Retinal pigment epithelial cell (primary cell): ENCODE data around the gene TENM4.
"Not testable (repeated sequence)": the region's sequence is repeated elsewhere in the genome, so short reads cannot be mapped to it uniquely, and the experiment has no call there.

Experiments used
- DNase-seq: peaks from one replicate; pipeline ENCODE4 v3.0.0-alpha.2; 2010; ENCODE audit warnings: low read depth
- H3K4me3 ChIP-seq: 2 replicates; pipeline ENCODE4 v1.5.1; 2011; ENCODE audit warnings: mild to moderate bottlenecking, low read length, control low read depth, moderate library complexity
- CTCF ChIP-seq: conservative IDR thresholded peaks from 2 replicates; pipeline ENCODE4 v1.5.1; 2011; ENCODE audit warnings: low read depth, low read length, control low read depth, inconsistent platforms

Gene TENM4

GRCh38 chr11:78981153-78981552 is 459.7 kb downstream of the TENM4 start:
- no peak for DNase-seq
- no peak overlapping the region for H3K4me3 ChIP-seq
- no peak for TF ChIP-seq CTCF

GRCh38 chr11:78978831-78979230 is 462.0 kb downstream of the TENM4 start:
- no peak for DNase-seq
- no peak for TF ChIP-seq CTCF

GRCh38 chr11:78977848-78978247 is 463.0 kb downstream of the TENM4 start:
- not testable (repeated sequence) for DNase-seq, H3K4me3 ChIP-seq

More at GRCh38 chr11:78978831-78979230, 462.0 kb downstream of the TENM4 start:
- H3K4me3 ChIP-seq = no peak overlapping the region

DNA sequence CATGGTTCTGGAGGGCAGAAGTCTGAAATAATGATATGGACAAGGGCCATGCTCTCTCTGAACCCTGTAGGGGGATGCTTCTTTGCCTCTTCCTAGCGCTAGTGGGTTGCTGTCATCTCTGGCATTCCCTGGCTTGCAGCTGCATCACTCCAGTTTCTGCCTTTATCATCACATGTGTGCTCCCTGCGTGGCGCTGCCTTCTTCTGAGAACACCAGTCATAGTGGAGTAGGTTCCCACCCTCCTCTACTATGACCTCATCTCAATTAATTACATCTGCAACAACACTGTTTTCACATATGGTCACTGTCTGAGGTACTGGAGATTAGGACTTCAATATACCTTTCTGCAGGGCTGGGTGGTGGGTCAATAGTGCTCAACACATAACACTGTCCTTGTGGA is 463.8 kb downstream of the TENM4 start:
- no peak for DNase-seq

DNA sequence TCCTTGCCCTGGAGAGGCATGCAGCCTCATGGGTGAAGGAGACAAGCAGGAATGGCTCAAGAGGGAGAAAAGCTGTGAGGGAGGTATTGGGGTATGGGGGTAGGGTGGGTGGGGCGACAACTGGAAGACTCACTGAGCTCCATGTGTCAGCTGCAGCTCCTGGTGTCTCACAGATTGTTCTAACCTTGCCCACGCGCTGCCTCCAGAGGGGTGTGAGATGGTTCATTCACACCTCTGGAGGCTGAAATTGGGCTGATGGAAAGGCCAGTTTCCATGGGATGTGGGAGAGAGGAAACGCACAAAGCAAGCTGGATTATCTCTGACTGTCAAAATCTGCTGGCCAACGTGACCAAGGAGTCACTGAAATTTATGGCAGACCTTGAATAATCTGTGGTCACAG is 465.7 kb downstream of the TENM4 start:
- no peak for DNase-seq
- no peak for TF ChIP-seq CTCF
- H3K4me3 ChIP-seq = no peak overlapping the region

More for the DNA sequence above, 463.8 kb downstream of the TENM4 start:
- H3K4me3 ChIP-seq = no peak overlapping the region
- TF ChIP-seq CTCF = no peak

GRCh38 chr11:78973876-78974275 is 467.0 kb downstream of the TENM4 start:
- DNase-seq = no peak
- no peak for TF ChIP-seq CTCF
- no peak overlapping the region for H3K4me3 ChIP-seq

GRCh38 chr11:78972590-78972989 is 468.2 kb downstream of the TENM4 start:
- DNase-seq = no peak
- H3K4me3 ChIP-seq = no peak overlapping the region
- no peak for TF ChIP-seq CTCF

DNA sequence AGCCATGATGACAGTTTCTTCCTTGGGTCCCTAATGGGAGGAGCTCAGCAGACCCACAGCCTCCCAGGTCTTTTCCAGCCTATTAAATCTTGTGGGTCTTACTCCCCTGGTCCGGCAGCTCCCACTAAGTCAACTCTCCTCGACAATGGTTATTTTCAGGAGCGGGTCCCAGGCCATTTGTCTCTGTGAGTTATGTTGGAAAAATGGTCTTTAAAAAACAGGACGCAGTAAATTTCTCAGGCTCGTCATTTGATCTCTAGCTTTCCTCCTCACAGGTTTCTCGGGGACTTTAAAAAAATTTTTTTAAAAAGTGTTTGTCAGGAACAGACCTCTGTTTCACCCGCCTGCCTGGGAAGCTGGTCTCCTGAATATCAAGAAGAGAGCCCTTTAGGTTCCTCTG is 468.7 kb downstream of the TENM4 start:
- no peak for TF ChIP-seq CTCF
- no peak for DNase-seq
- H3K4me3 ChIP-seq = no peak overlapping the region
